HL-60 (cell line): ENCODE measurements around the gene MUC5AC.

ENCODE experiments used
- GABPA ChIP-seq: IDR thresholded peaks from 2 replicates; pipeline ENCODE4 v1.6.1; 2012; ENCODE audit warnings: low read depth
- POLR2AphosphoS5 ChIP-seq: IDR thresholded peaks from 2 replicates; pipeline ENCODE4 v1.6.1; 2012; ENCODE audit warnings: low read depth
- SPI1 ChIP-seq: IDR thresholded peaks from 2 replicates; pipeline ENCODE4 v1.6.1; 2012; ENCODE audit warnings: low read depth, mild to moderate bottlenecking, borderline replicate concordance
- TF ChIP-seq, protein P1 (sequence below): IDR thresholded peaks from one replicate; pipeline ENCODE4 v1.5.1; 2011; ENCODE audit warnings: low read length, control low read depth, inconsistent platforms; ENCODE audit not compliant: insufficient read depth

- TF ChIP-seq POLR2AphosphoS5 (no peak), GABPA (no peak), SPI1 (no peak)
- TF ChIP-seq, protein P1, sequence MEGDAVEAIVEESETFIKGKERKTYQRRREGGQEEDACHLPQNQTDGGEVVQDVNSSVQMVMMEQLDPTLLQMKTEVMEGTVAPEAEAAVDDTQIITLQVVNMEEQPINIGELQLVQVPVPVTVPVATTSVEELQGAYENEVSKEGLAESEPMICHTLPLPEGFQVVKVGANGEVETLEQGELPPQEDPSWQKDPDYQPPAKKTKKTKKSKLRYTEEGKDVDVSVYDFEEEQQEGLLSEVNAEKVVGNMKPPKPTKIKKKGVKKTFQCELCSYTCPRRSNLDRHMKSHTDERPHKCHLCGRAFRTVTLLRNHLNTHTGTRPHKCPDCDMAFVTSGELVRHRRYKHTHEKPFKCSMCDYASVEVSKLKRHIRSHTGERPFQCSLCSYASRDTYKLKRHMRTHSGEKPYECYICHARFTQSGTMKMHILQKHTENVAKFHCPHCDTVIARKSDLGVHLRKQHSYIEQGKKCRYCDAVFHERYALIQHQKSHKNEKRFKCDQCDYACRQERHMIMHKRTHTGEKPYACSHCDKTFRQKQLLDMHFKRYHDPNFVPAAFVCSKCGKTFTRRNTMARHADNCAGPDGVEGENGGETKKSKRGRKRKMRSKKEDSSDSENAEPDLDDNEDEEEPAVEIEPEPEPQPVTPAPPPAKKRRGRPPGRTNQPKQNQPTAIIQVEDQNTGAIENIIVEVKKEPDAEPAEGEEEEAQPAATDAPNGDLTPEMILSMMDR = no peak
Observed at GRCh38 chr11:1180947-1181391, 23.2 kb downstream of the MUC5AC start.
